SU-DHL-6 (cell line): ENCODE data around the gene NID2.

Source experiments
- CTCF ChIP-seq: fragments of 200-600 bp; sonication (generic); IDR thresholded peaks from one replicate; pipeline ENCODE4 v1.5.1; 2017; ENCODE audit warnings: antibody characterized with exemption, mild to moderate bottlenecking, low read length, moderate library complexity; ENCODE audit not compliant: insufficient read depth, poor library complexity, severe bottlenecking
- EZH2phosphoT487 ChIP-seq: fragments of 200-600 bp; sonication (generic), shearing (Covaris generic); conservative IDR thresholded peaks from 2 replicates; pipeline ENCODE4 v1.6.1; 2018; ENCODE audit warnings: mild to moderate bottlenecking, antibody characterized with exemption, low read length, moderate library complexity, mixed read lengths

GRCh38 chr14:52018252-52018651 is 50.6 kb downstream of the NID2 start:
- no peak for TF ChIP-seq CTCF
- no peak for TF ChIP-seq EZH2phosphoT487
